Activated T-cell treated with anti-CD3 and anti-CD28 coated beads for 48 hours (primary cell): ENCODE measurements around the gene DLG2.

Source experiments
- DNase-seq: peaks from one replicate; pipeline ENCODE4 v3.0.0-alpha.2; 2020; ENCODE audit warnings: low read depth

DLG2 gene

DNA sequence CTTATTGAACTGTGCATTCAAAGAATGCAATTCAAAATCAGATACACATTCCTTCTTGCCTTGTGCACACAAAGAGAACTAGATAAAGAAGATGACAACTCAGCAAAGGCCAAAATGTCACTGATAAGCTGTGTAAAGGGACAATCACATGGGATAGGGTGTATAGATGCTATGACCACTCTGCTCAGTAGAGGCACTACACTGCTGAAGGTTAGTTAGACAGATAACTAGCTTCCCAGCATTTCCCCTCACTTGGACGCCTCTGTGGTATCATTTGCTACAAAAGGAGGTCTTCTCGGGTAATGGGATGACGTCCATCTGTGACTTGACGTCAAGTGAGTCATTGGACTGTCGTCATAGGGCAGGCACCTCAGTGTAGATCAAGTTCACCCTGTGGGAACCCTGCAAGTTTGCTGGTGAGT lies 1916.0 kb downstream of the DLG2 start:
- no peak for DNase-seq

DNA sequence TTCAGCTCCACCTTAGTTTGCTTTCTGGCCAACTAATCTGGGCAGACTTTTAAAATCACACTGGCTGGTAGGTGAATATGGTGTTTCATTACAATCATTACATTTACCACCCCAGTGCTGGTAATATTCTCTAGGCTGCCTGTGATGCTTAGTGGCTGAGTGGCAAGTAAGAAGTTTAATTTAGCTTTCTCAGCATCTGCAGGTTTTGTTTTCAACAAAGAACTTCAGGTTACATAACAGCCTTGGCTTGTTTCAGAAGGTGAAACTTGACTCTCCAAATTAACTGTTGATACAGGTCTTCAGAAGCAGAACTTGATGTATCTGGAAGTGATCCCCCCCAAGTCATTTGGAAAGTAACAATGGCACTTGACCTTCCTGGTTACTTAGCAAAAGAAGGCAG lies 1917.7 kb downstream of the DLG2 start:
- no peak for DNase-seq

DNA sequence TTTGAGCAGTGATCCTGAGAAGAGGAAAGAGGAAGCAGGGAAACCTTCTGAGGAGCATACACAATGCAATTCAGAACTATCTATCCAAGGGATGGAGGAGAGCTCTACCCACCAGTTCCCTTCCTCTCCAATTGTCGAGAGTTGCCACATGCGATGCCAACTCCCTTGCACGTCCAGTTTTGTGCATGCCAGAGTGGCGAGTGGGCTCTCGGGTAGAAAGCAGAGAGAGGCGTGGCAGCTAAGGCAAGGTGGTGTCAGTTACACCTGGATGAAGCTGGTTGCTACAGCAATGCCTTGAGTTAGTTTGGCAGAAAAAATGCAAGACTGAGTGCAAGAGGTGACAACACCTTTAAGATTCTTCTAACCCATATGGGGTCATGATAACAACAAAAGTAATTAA lies 1920.6 kb downstream of the DLG2 start:
- no peak for DNase-seq

DNA sequence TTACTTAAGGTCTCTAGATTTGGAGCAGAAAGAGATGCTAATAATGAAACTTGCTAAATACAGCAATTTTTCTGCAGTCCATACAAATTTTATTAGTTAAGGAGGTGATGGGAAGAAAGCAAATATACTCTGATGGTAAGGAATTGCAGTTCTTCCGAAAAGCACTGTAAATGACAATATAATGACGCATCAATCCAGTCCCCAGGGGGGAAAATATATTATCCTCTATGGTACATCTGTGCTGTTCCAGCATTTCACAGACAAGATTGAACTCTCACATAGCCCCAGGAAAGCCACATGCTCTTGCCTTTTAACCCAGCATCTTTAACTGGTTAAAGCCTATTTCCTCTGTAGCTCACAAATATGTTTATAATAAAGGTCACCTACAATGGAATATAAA lies 1924.3 kb downstream of the DLG2 start:
- no peak for DNase-seq

DNA sequence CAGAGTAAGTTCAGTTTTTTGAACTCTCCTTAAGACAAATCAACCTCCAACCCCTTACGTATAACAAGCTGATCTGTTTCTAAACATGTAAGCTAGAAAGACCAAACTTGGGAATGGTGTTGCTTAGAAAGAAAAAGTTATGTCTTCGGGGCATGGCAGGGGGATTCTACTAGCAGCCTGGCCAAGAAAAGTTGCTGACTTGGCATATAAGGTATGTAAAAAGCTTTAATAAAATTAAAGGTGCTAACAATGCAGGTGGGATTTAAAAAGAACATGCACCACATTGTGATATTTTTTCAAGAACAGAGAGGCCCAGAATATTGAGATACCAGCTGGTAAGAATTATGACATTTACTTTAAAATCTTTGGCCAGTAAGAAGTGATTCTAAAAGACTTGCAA lies 1929.6 kb downstream of the DLG2 start:
- DNase-seq, result no peak

DNA sequence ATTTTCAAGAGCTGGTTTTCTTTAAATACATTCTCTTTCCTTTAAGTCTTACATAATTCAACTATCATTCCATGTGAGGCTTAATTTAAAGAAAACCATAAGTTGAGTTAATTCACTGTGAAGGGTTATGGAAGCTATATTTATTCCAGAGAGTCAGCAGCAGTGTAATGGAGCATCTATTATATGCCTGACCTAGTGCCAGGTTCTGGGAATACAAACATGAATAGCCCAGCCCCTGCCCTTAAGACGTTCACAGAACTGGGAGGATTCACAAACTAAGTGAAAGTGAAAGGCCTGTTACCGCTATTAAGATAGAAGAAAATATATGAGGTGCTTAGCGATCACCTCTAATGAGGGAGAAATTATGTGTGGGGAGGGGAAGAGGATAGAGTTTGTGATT lies 1932.1 kb downstream of the DLG2 start:
- no peak for DNase-seq

DNA sequence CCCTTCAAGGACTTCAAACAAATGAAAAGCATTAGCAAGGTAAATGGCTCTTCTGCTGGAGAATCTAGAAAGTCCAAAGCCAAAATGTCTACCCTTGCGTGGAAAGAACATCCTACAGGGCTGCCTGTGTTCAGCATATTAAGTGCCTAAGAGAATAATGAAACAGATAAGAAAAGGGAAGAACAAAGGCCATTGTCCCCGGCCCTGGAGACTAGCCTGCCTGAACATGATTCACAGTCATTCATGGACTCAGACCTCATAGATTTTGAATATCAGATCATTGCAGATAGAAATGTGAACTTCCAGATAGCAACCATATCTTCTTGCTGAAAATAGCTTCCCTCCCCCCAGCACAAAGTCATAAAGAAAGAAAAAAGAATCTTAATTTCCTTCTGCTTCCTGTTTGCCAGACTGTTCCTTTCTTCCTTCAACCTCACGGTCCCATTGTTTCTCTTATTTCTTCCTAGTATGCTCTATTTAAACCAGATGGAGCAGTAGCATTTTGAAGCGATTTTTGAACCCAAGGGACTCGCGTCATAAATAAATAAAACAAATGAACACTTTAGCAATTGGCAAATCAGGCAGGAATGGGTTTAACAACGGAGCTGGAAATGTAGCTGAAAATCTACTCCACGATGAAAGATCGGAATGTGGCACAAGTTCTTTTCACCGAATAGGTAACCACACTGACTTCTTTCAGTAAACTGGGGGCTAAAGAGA lies 1932.8 kb downstream of the DLG2 start:
- DNase-seq, result no peak

DNA sequence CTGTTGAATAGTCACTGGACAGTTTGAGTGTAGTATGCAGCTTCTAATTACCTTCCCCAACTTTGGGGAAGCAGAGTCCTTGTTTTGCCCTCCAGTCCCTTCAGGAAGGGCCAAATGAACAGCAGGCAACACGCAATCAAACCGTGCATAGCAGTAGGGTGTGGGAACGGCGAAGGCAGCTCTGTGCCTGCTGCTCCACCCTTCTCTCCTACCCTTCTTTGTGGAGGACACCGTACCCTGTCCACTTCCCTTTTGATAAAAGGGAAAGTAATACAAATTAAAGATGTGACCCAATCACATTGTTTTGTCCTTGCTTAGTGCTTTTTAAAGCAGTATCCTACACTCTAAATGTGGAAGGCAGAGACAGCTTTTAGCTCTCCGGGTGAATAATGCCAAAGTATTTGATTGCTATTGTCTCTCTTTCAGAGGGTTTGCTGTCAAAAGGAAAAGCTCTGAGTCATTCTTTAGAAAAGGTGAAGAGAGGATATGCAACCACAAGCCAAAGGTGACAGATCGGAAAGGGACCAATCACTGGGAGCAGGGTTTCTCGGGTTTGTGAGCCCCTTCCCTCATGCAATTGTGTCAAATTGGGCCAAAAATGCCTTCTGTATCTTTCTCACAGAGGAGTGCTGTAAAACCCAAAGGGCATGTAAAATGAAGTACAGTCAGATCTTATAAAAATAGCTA lies 1933.7 kb downstream of the DLG2 start:
- no peak for DNase-seq

DNA sequence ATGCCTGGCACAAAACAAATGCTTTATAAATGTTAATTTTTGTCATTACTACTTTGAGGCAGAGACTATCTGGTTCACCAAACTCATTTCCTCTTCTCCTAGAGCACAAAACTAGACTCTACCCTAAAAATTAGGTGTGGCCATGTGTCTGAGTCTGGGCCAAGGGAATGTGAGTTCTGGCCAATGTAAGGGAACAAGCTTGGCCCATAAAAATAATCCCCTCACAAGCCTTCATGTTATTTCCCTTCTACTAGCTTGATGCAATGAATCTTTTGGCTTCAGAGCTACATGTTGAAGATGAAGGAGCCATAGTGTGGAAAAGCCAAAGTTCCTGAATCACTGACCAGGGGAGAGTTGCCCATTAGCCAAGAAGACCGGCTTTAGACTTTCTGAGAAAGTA lies 1934.5 kb downstream of the DLG2 start:
- no peak for DNase-seq

DNA sequence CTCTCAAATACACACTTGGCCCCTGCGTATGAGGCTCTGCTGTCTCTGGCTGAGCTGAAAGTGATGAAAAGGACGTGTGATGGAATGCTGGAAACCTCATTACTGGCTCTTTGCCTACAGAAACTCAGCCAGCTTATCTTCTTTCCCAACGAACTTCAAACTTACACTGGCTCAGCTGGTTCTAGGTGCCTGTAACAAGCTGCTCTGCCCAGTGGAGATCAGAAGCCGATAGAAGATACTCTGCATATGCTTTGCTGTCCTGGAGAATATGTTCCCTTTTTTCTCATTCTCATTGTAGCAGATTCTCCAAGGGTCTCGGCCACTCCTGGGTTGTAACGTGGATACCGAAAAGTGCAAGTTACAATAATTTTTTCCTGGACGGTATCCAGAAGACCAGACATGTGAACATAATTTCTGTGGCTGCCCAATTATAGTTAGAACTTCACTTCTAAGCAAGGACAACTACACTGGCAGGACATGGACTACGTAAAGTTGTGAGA lies 1935.6 kb downstream of the DLG2 start:
- DNase-seq, result no peak

DNA sequence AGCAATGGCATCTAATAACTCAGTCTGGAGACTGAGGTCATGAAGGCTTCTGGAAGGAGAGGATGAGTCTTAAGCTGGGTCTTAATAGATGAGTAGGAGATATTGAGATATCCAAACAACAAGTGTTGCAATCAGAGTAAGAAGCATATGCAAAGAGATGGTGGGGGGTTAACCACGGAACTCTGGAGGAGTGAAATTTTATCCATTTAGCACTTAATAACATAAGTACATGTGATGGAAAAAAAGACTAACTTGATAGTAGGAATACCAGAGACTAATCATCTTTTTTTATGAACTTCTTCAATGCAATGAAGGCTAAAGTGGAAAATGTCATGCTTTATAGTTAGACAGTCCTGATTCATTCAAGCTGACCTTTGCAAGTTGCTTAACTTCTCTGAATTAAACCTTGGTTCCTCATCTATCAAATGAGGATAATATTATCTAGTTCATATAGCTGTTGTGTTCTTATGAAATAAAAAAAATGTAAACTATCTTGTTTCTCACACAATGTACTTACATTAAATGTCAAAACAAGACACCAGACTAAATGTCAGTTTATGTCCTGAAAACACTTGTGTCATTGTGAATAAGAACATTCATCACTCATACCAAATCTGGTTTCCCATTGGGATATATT lies 1937.9 kb downstream of the DLG2 start:
- DNase-seq, result no peak

DNA sequence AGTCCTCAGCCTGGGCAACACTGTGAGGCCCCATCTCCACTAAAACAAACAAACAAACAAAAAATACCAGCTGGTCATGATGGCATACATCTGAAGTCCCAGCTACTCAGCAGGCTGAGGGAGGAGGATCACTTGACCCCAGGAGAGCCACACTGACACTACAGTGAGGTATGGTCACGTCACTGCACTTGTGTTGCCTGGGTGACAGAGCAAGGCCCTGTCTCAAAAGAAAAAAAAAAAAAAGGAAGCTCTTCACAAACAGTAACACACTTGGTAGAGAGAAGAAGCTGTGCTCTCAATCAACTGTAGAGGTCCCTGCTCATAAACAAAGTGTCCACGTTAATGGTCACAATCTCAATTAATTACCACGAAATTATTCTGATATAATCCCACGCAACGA lies 1939.4 kb downstream of the DLG2 start:
- DNase-seq, result no peak

DNA sequence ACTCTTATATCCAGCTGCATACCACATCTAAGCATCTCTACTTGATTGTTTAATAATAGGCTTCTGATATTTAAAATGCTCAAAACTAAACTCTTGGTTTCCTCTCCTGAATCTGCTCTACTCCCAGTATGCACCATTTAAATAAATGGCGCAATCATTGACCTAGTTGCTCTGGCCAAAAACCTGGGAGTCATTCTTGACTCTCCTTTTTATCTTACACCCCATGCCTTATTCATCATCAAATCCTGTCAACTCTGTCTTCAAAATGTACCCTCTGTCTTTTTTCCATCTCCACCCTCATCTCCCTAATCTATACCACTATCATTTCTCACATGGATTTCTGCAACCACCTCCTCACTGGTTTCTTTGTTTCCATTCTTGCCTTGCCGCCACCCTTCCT lies 1941.4 kb downstream of the DLG2 start:
- DNase-seq, result no peak

DNA sequence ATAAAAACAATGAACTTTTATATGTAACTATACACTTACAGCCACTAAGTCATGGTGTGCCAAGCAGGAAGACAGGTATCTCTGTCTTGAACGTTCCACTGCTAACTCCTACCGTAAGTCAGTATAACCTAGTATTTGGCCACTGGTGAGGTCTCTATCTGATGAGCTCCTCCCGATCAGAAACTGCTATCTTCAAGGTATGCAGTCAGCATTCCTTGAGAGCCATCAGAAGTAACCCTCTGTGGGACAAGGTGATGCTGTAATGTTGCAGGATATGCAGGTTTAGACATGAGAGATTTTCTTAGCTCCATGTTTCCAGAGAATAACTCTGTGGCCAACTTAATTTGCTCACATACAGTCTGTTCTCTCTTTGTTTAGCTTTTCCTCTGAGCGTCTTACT lies 1943.1 kb downstream of the DLG2 start:
- DNase-seq, result no peak

DNA sequence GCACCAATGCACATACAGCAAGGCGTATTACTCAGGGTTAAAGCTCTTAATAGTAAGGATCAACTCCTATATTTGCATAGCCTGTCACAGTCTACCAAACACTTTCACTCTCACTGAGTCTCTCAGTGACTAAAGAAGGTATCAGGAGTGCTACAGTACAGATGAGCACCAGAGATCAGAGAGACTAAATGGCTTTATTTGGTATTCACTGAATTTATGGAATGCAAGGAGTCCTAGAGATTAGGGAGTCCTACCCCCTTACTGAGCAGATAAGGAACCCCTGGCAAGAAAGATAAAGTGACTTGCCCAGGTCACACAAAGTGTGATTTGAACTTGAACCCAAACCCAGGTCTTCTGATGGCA lies 1944.6 kb downstream of the DLG2 start:
- DNase-seq, result no peak

DNA sequence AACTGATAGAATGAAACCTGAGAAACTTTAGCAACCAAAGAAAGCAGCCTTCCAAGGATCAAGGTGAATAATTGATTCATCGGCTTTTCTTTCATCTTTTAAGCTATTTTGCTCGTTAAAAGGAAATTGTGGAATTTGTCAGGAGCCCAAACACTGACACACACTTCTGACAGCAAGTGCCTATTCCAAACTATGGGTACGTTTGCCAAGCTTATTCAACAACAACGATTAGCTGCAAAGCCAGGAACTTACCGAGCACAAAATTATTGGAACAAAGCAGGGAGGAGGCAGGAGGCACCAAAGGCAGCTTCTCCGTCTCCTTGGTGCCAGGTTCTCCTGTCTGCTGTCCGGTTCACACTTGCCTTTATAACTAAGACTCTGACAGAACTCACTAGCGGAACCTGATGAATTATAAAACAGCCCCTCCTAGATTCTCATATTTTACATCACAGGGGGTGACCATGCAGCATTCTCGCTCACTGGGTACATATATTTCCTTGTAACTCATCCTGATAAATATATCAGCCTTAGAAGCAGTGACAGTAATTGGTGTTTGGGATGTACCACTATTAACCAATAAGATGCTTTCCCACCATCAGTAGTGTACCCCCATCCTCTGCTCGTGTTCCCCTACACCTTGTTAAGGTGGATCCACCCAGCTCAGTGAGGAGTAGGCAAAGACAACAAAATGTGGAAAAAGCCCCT lies 1945.1 kb downstream of the DLG2 start:
- no peak for DNase-seq

DNA sequence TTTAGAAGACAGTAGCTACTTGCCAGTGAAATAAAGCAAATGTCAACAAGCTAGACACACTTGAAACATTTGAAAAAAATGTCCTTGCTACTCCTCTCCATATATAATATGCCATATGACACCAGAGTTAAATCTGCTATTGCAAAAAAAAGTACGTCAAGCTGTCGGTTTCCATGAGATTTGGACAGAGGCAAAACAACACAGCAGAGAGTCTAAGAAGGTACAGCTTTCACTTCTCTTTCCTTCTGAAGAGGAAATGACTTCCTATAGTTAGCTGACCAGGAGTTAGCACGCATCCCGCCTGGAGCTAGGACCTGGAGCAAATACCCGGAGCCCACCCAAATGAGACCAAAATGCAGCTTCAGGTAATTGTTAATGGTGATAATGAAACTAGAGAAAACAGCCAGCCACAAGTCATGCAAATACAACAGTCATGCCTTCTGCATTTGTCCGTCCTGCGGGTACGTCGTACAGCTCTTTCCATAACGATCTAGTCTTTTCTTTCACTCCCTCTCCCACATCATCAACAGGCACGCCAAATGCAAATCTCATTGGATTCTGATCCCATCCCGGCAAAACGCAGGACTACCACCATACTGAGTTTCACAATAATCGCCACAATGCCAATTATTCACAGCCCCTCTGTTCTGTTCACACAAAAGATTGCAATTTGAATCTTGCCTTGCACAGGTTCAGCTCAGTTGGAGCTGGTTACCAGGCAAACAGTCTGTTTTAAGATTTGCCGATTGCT lies 1945.9 kb downstream of the DLG2 start:
- DNase-seq, result no peak

DNA sequence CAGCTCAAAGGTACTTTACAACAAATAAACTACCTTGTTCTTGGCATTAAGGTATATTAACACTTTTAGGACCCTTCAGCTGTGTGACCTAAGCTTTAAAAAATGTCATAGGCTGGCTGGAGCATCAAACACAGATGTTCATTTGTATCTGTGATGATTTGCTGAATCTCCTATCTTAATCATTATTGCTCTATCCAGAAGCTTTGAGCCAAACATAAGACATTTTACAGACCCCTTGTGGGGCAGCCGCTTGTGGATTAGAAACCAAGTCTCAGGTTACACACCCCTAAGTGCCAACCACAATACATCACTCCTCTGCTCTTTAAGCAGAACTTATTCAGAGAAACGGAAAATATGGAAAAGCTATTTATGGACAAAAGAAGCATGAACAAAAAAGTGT lies 1946.8 kb downstream of the DLG2 start:
- DNase-seq, result no peak

DNA sequence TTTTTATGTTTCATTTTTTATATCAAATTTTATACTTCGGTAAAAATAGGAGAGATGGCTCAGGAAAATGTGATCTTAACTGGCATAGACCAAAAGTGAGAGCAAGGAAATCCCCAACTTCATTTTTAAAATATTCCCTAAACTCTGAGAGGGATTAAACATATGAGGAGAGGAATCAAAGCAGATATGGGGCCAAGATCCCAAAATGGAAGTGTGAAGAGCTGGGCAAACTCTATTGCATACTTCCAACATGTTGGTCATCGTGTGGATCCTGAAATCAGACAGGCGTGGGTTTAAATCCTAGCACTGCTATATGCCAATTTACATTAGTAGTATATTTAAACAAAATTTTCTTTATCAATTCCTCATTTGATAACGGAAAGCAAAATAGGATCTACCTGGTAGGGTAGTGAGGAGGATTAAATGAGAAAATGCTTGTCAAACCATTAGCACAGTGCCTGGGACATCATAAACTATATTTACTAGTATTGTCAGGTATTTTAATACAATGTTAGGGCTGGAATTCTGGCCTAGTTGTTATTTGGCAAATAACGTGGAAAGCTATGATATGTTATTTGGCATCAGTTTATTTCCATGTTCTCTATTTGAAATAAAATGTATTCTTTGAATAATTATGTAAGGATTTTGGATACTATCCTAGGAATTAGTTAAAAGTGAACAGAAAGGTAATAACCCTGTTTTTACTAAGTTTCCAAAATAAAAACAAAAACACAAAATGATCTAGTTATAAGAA lies 1948.1 kb downstream of the DLG2 start:
- no peak for DNase-seq

DNA sequence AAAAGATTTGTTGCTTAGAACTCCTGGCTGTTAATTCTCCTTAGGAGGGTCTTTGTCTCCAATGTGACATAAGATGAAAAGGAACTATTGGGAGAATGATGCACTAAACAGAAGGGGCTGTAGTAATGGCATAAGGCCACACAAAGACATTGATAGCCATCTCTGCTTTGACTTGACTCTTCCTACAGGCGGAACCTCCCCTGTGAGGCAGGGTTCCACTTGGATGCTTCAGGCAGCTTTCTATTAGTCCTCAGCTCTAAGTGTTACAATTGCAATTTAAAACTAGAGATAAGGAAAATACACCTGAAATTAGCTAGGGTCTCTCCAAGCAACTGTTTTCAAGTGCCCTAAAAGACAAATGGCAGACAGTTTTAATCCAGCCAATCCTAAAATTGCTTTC lies 1949.4 kb downstream of the DLG2 start:
- DNase-seq, result no peak

DNA sequence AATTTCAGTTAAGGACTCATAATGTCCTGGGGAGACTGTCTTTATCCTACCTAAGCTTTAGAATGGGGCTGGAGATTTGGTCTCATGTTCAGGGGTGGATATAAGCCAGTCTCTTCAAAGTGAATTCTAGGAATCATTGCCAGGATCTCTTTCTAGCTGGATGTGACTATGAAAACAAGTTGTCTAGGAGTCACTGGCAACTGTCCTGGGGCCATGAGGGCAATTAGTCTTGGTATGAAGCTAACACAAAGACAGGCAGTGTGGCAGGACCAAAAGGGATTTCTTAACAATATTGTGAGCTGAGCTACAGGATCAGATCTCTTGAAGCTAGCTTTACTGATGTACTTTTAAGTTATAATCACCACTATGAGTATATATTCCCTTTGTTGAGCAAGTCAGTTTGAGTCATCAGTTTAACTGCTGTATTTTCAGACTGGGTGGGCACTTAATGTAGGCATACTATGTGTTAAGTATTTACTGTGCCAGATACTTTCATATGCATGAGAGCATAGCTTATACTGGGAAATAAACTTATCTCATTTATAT lies 1951.0 kb downstream of the DLG2 start:
- DNase-seq, result no peak
